OCI-LY1 (cell line): ENCODE data around the gene C21orf91.

Experiments used
- H2AFZ ChIP-seq: fragments of 200-600 bp; sonication (generic), shearing (Covaris generic); 2 replicates; pipeline ENCODE4 v1.6.0; 2014; ENCODE audit warnings: antibody characterized with exemption, mild to moderate bottlenecking, low read length
- H3F3A ChIP-seq: fragments of 200-600 bp; sonication (generic), shearing (Covaris generic); 2 replicates; pipeline ENCODE4 v1.6.0; 2014; ENCODE audit warnings: mild to moderate bottlenecking, antibody characterized with exemption, low read length, moderate library complexity; ENCODE audit not compliant: insufficient read depth
- H3K27ac ChIP-seq: fragments of 200-600 bp; sonication (generic); 2 replicates; pipeline ENCODE4 v1.5.1; 2014; ENCODE audit warnings: low read length, mixed run types, mild to moderate bottlenecking, low read depth; ENCODE audit not compliant: poor library complexity, severe bottlenecking
- H3K27me3 ChIP-seq: fragments of 200-600 bp; sonication (generic); 2 replicates; pipeline ENCODE4 v1.6.0; 2014; ENCODE audit warnings: antibody characterized with exemption, mild to moderate bottlenecking, low read length, moderate library complexity; ENCODE audit not compliant: insufficient read depth
- H3K36me3 ChIP-seq: fragments of 200-600 bp; sonication (generic); 2 replicates; pipeline ENCODE4 v1.6.1; 2014; ENCODE audit warnings: mild to moderate bottlenecking, antibody characterized with exemption, low read length, moderate library complexity, mixed read lengths; ENCODE audit not compliant: insufficient read depth
- H3K4me1 ChIP-seq: fragments of 200-600 bp; sonication (generic); 2 replicates; pipeline ENCODE4 v1.5.1; 2014; ENCODE audit warnings: mild to moderate bottlenecking, low read length, moderate library complexity; ENCODE audit not compliant: insufficient read depth, severe bottlenecking
- H3K4me2 ChIP-seq: fragments of 200-600 bp; sonication (generic), shearing (Covaris generic); 2 replicates; pipeline ENCODE4 v1.6.1; 2014; ENCODE audit warnings: low read length
- H3K4me3 ChIP-seq: fragments of 200-600 bp; sonication (generic); 2 replicates; pipeline ENCODE4 v1.5.1; 2014; ENCODE audit warnings: low read length, low read depth, mild to moderate bottlenecking, mixed read lengths; ENCODE audit not compliant: poor library complexity, severe bottlenecking
- H3K79me2 ChIP-seq: fragments of 200-600 bp; shearing (Covaris generic); 2 replicates; pipeline ENCODE4 v1.6.1; 2016; ENCODE audit warnings: mixed run types, low read length, mixed read lengths; ENCODE audit not compliant: insufficient read depth
- H3K9ac ChIP-seq: fragments of 200-600 bp; sonication (generic), shearing (Covaris generic); 2 replicates; pipeline ENCODE4 v1.6.1; 2014; ENCODE audit warnings: mild to moderate bottlenecking, low read length, mixed read lengths
- H3K9me2 ChIP-seq: fragments of 200-600 bp; sonication (generic), shearing (Covaris generic); 2 replicates; pipeline ENCODE4 v1.6.1; 2014; ENCODE audit warnings: low read depth, mild to moderate bottlenecking, low read length, mixed read lengths
- H3K9me3 ChIP-seq: fragments of 200-600 bp; shearing (Covaris generic); 2 replicates; pipeline ENCODE4 v1.6.1; 2014; ENCODE audit warnings: low read length, mixed read lengths
- H4K20me1 ChIP-seq: fragments of 200-600 bp; sonication (generic), shearing (Covaris generic); 2 replicates; pipeline ENCODE4 v1.6.0; 2016; ENCODE audit warnings: mild to moderate bottlenecking, low read length; ENCODE audit not compliant: insufficient read depth
- EZH2 ChIP-seq: fragments of 200-600 bp; sonication (generic), shearing (Covaris generic); IDR thresholded peaks from 2 replicates; pipeline ENCODE4 v1.8.0; 2017; ENCODE audit warnings: borderline replicate concordance, mixed run types, mild to moderate bottlenecking, antibody characterized with exemption, low read length, moderate library complexity, mixed read lengths
- TF ChIP-seq, protein P1 (sequence below): fragments of 200-600 bp; sonication (generic), shearing (Covaris generic); IDR thresholded peaks from 2 replicates; pipeline ENCODE4 v1.5.1; 2017; ENCODE audit warnings: mild to moderate bottlenecking, antibody characterized with exemption, low read length, moderate library complexity, mixed read lengths

The C21orf91 gene

DNA sequence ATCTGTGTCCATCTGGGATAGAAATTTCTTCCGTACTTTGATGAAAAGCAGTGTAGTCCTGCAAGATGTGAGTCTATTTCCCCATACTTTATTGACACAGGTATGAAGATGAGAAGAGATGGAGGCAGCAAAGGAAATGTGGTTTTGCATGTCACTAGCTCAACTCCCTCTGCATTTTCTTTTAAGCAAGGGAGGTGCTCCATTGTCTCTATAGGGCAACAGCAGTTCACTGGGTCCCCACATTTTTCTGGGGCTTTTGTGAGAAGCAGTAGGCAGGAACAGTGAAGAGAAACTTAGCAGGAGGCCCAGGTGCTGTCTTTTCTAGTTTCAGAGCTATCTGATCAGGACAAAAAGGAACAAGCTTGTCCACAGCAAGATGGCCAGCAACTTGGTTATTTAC lies 37.1 kb downstream of the C21orf91 start:
- 0 out of 2 replicates have a peak, but pooled peaks cover 9% of the 10 kb centered on the region for H3F3A ChIP-seq
- peaks cover 51% of the 10 kb centered on the region for H3K4me1 ChIP-seq

DNA sequence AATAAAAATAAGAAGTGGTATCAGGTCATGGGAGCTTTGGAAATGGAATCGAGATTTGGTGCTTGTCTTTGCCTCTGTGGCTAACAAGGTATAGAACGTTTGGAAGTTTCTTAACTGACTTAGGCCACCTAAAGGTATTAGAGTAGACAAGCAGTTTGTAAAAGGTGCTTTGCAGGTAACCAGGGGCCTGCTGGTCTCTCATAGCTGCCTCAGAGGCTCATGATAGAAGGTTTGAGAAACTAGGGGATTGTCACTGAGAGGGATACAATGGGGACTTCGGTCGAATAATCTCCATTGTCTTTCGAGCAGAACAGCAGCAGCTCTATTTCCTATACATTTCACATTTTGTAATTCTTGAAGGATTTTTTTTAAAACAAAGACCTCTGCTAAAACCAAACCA lies 37.6 kb downstream of the C21orf91 start:
- H3K79me2 ChIP-seq, result no peaks in the 10 kb centered on the region
- 0 out of 2 replicates have a peak, but pooled peaks cover 8% of the 10 kb centered on the region for H3K9me3 ChIP-seq
- H3K27ac ChIP-seq, result peak overlapping the region; percentile 41
- H3K4me3 ChIP-seq, result no peak overlapping the region
- H3K9me2 ChIP-seq, result no peaks in the 10 kb centered on the region
- H2AFZ ChIP-seq, result no peak overlapping the region
- H3K9ac ChIP-seq, result no peak overlapping the region
- H3K27me3 ChIP-seq, result no peaks in the 10 kb centered on the region
- no peaks in the 10 kb centered on the region for H4K20me1 ChIP-seq
- TF ChIP-seq, protein P1, sequence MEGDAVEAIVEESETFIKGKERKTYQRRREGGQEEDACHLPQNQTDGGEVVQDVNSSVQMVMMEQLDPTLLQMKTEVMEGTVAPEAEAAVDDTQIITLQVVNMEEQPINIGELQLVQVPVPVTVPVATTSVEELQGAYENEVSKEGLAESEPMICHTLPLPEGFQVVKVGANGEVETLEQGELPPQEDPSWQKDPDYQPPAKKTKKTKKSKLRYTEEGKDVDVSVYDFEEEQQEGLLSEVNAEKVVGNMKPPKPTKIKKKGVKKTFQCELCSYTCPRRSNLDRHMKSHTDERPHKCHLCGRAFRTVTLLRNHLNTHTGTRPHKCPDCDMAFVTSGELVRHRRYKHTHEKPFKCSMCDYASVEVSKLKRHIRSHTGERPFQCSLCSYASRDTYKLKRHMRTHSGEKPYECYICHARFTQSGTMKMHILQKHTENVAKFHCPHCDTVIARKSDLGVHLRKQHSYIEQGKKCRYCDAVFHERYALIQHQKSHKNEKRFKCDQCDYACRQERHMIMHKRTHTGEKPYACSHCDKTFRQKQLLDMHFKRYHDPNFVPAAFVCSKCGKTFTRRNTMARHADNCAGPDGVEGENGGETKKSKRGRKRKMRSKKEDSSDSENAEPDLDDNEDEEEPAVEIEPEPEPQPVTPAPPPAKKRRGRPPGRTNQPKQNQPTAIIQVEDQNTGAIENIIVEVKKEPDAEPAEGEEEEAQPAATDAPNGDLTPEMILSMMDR, result no peak
- no peak for TF ChIP-seq EZH2
- H3K4me2 ChIP-seq, result no peak overlapping the region; the same call in 1 of the 2 replicates
- H3K36me3 ChIP-seq, result peaks cover 18% of the 10 kb centered on the region
- H3F3A ChIP-seq, result 0 out of 2 replicates have a peak, but pooled peaks cover 9% of the 10 kb centered on the region
- H3K4me1 ChIP-seq, result peaks cover 51% of the 10 kb centered on the region

More for the DNA sequence above, 37.1 kb downstream of the C21orf91 start:
- Histone ChIP-seq H3K79me2 (no peaks in the 10 kb centered on the region), H3K4me2 (no peak overlapping the region), H3K9me2 (no peaks in the 10 kb centered on the region), H2AFZ (no peak overlapping the region), H3K4me3 (no peak overlapping the region), H4K20me1 (no peaks in the 10 kb centered on the region), H3K36me3 (peaks cover 23% of the 10 kb centered on the region), H3K27me3 (no peaks in the 10 kb centered on the region), H3K27ac (peak overlapping the region; percentile 41), H3K9ac (no peak overlapping the region), H3K9me3 (0 out of 2 replicates have a peak, but pooled peaks cover 8% of the 10 kb centered on the region)
- TF ChIP-seq, protein P1, result no peak
- TF ChIP-seq EZH2, result no peak

DNA sequence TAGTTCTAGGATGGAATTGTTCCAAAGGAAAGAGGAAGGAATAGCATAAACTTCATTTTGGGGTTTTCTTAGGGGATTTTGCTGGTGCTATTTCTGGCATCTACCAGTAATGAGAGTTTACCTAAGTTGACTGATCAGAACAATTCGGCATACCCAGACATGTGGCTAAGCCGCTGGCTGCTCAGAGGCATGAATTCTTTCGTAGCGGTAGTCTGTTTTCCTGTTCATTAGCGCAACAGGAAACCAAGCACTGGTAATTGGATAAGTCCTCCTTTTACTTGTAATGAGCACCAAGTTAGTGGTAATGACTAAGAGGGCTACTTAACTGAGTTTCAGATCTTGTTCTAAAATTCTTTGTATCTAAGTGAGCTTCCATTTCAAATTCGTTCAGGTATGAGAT lies 38.6 kb downstream of the C21orf91 start:
- H3K36me3 ChIP-seq, result peaks cover 8% of the 10 kb centered on the region
- 0 out of 2 replicates have a peak, but pooled peaks cover 4% of the 10 kb centered on the region for H3K9me3 ChIP-seq
- no peak overlapping the region for H3K4me3 ChIP-seq
- no peaks in the 10 kb centered on the region for H3K27me3 ChIP-seq
- H2AFZ ChIP-seq, result no peak overlapping the region
- peaks cover 60% of the 10 kb centered on the region for H3K4me1 ChIP-seq
- no peaks in the 10 kb centered on the region for H3K9me2 ChIP-seq
- H3F3A ChIP-seq, result 0 out of 2 replicates have a peak, but pooled peaks cover 9% of the 10 kb centered on the region
- peak overlapping the region; percentile 6; the same call in 1 of the 2 replicates for H3K4me2 ChIP-seq
- H3K27ac ChIP-seq, result no peak overlapping the region
- no peak overlapping the region for H3K9ac ChIP-seq
- H3K79me2 ChIP-seq, result no peaks in the 10 kb centered on the region
- TF ChIP-seq EZH2, result no peak
- TF ChIP-seq, protein P1, result no peak
- no peaks in the 10 kb centered on the region for H4K20me1 ChIP-seq
